HG02970 (cell line): Measurements from ENCODE around the gene PHLPP1.

ENCODE experiments used
- ATAC-seq: cut with Tn5 transposase; IDR thresholded peaks from one replicate; pipeline ENCODE4 v1.9.1; 2021; ENCODE audit warnings: mild to moderate bottlenecking, moderate library complexity, moderate number of reproducible peaks; ENCODE audit not compliant: unreplicated experiment, low FRiP score

The PHLPP1 gene

GRCh38 chr18:62964432-62964831 lies 249.1 kb downstream of the PHLPP1 start:
- ATAC-seq = no peak

DNA sequence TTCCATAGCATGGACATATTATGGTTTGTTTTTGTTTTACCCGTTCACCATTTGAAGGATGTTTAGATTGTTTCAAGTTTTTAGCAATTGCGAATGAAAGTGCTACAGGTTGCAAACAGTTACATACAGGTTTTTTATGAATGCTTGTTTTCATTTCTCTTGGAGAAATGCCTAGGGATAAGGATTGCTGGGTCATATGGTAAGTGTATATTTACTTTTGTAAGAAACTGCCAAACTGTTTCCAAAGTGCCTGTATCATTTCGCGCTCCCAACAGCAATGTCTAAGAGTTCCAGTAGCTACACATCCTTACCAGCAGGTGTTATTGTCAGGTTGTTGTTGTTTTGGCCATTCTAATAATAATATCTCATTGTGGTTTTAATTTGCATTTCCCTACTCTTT lies 251.7 kb downstream of the PHLPP1 start:
- no peak for ATAC-seq

GRCh38 chr18:62973689-62974088 lies 258.3 kb downstream of the PHLPP1 start:
- ATAC-seq = no peak

- no peak for ATAC-seq
Measured at GRCh38 chr18:62974388-62974787, 259.0 kb downstream of the PHLPP1 start.

DNA sequence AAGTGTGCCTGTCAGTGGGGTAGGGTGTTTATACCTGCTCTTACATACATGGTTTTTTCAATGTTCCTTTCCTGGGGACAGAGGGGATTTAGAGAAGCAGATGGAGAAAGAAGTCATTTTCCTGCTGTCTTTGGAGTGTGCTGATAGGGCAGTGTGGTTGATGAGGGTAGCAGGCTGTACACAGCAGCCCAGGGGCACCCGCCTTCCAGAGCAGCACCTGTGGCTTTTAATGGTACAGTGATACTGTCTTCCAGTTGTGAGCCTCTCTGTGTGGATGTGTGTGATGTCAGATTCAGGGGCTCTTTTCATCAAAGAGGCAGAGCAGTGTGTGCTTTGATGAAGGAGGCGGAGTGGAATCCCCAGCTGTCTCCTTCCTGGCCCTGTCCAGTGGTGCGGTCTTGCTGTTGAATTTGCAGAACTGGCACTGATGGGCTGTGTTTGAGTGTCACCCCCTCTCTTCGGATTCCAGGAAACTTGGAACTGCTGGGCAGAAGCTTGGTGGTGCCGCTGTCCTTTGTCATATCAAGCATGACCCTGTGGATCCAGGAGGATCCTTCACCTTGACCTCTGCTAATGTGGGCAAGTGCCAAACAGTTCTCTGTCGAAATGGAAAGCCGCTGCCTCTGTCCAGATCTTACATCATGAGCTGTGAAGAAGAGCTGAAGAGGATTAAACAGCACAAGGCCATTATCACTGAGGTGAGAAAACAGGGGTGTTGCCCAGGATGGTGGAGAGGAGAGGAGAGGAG lies 259.8 kb downstream of the PHLPP1 start:
- no peak for ATAC-seq

GRCh38 chr18:62975785-62976184 lies 260.4 kb downstream of the PHLPP1 start:
- ATAC-seq = no peak

GRCh38 chr18:62976227-62976626 lies 260.9 kb downstream of the PHLPP1 start:
- no peak for ATAC-seq

GRCh38 chr18:62977512-62977911 lies 262.2 kb downstream of the PHLPP1 start:
- no peak for ATAC-seq

DNA sequence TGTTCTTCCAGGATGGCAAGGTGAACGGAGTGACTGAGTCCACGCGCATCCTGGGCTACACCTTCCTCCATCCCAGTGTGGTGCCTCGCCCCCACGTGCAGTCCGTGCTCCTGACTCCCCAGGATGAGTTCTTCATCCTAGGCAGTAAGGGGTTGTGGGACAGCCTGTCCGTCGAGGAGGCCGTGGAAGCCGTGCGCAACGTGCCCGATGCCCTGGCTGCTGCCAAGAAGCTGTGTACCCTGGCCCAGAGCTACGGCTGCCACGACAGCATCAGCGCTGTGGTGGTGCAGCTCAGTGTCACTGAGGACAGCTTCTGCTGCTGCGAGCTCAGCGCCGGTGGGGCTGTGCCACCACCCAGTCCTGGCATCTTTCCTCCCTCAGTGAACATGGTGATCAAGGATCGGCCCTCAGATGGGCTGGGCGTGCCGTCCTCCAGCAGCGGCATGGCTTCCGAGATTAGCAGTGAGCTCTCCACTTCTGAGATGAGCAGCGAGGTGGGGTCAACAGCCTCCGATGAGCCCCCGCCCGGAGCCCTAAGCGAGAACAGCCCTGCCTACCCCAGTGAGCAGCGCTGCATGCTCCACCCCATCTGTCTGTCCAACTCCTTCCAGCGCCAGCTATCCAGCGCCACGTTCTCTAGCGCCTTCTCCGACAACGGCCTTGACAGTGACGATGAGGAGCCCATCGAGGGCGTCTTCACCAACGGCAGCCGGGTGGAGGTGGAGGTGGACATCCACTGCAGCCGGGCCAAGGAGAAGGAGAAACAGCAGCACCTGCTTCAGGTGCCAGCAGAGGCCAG lies 263.1 kb downstream of the PHLPP1 start:
- ATAC-seq = no peak

GRCh38 chr18:62979176-62979575 lies 263.8 kb downstream of the PHLPP1 start:
- ATAC-seq = no peak

GRCh38 chr18:62979900-62980299 lies 264.6 kb downstream of the PHLPP1 start:
- ATAC-seq = no peak

DNA sequence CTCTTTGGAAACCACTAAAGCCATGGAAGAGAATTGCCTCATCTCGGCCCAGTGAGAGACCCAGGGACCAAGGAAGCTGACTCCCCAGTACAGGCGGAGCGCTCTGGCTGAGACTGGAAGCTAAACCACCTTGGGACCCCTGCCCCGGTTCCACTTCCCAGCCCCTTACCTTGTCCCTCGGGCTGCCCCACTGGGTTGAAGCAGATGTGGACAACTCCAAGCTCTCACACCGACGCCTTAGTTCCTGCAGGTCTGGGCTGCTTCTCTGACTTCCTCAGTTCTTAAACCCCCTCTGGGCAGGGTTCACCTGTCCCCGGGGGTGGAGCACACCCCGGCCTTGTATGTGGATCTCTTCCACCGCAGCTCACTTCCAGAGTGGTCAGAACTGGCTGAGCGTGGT lies 266.2 kb downstream of the PHLPP1 start:
- no peak for ATAC-seq

DNA sequence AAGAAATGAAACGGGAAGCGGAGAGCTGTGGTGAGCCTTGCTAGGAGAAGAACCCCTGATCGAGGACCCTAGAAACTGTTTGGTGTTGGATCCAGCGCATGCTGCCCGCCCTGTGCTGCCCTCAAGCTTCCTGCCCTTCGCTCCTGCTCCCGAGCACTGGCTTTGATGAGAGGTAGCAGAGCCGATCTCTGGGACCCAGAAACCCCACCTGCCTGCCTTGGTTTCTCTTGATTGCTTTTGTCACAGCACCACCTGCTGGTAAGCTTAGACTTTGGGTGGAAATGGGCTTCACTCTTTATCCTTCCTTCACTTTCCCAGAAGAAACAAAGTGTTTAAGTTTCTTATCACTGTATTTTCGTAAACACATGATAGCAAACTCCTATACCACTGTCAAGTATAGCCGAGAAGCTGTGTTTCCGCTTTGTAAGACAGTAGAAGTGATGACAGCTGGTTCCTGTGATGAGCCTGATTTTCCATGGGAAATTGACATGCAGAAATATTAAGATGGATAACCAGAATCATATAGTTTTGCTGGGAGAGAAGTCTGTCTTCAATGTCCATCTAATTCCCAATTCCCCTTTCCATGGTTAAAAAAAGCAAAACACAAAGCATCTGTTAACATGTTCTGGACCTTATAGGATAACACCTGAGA lies 267.4 kb downstream of the PHLPP1 start:
- ATAC-seq = no peak

GRCh38 chr18:62984656-62985315 lies 269.4 kb downstream of the PHLPP1 start:
- ATAC-seq = no peak

- no peak for ATAC-seq
Measured at GRCh38 chr18:62986490-62986889, 271.1 kb downstream of the PHLPP1 start.

DNA sequence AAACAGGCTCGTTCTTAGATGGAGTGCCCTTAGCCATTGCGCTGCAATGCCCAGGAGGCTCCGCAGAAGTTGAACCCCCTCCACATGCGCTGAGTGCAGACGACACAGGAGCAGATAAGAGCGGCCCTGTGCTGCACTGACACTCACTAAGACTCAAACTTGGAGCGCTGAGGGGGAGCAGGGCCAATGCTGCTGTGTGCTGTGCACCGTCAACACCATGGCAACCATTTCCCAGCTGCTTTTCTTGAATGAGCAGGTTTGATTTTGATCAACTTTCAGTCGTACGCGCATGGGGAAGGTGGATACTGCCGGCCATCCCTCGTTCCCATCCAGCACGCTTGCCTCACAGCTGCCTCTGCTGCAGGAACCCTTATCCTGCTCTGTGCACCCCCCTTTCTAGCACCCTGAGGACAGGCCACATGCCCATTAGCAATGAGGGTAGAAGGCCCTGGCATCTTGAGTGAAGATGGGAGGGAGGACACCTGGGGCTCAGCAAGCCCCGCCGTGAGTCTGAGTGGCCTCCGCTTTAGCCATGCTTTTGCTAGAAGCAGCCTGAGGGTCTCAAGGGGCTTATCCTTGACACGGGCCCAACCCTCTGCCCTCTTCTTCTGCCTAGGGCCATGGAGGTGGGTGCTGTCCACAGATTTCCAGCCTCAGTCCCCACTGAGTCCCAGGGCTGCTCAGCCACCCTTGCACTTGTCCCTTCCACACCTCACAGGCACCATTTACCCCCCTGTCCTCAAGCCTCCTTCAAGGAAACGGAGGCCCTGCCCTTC lies 271.9 kb downstream of the PHLPP1 start:
- no peak for ATAC-seq

- ATAC-seq = no peak
Measured at GRCh38 chr18:62987859-62988258, 272.5 kb downstream of the PHLPP1 start.

DNA sequence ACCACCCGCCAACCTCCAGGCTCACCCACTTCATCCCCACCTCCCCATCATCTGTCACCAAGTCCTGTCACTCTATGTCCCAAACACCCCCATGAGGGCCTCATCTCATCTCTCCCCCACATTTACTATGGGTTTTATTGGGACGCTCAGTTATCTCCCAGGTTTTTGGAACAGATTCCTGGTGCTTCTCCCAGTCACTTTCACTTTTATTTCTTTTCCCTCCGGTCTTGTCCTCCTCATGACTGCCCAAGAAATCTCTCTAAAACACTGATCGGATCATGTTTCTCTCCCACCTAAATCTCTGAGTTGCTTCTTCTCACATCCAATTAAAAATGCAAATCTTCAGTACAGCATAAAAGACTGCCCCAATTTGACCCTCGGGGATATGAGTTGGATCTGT lies 273.1 kb downstream of the PHLPP1 start:
- ATAC-seq = no peak

DNA sequence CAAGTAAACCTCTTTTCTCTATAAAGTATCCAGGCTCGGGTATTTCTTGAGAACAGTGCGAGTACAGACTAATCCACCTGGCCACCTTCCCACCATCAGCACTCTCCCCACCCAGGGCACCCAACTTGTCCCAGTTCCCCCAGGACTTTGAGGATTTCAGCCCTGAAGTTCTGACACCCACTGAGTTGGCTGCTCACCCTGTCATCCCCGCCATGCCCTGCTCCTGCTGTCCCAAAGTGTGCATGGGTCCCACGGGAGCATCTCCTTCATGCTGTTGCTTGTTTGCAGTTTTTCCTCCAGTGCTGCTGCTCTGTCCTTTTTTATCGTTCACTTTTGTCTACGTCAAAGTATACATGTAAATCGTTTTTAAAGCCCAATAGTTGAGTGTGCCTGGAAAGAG lies 273.9 kb downstream of the PHLPP1 start:
- ATAC-seq = no peak

DNA sequence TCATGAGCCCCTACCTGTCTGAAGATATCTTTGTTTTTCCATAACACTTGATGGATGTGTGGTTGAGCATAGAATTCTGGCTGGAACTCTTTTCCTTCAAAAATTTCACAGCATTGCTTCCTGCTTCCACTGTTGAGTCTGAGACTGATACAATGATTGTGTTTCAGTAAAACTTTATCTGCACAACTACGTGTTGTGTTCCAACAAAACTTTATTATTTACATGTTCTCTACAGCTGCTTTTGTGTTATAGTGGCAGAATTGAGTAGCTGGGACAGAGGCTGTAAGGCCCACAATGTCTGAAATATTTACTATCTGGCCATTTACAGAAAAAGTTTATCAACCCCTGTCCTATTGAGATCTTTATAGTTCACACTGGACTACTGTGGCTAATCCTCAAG lies 275.3 kb downstream of the PHLPP1 start:
- no peak for ATAC-seq
